ENCODE data around the gene SCN4B. TPM values are rescaled to one million over a fixed set of nuclear protein-coding genes. Genes with fewer than 3 reads are reported as not detected.

Gene SCN4B
- total and polyA plus RNA-seq, 10 of the 15 experiments (the other 5 are each of a cell fraction or from before 2014, with no cell fraction given): 0.01 to 0.49 (median 0.04) TPM; not detected in 5

GRCh38 chr11:118091690-118092089 is 60.9 kb downstream of the SCN4B start:
- ChIA-PET POLR2A (no interaction called here), RAD21 (ENCODE audit: unreplicated experiment) (no interaction called here), SMC1A (ENCODE audit: uncharacterized antibody, unreplicated experiment) (interaction anchor here (1.1 kb wide), 1 partner anchor 12 kb away, joined by 3 read pairs; no protein-coding TSS in a partner anchor), CTCF (interaction anchor here (0.7 to 1.0 kb wide), 2 partner anchors 12 to 160 kb away, joined by 3 read pairs; no protein-coding TSS in a partner anchor)
- no peak overlapping the region for H3K4me3 ChIP-seq
- H3K9ac ChIP-seq (ENCODE audit: control insufficient read depth, insufficient read depth, low read length): no peak overlapping the region
- BruUV-seq (replicated peaks): no TSS peak
- H2AFZ ChIP-seq (ENCODE audit: control insufficient read depth, low read depth, low read length): no peak overlapping the region
- intact Hi-C loops (cut with micrococcal nuclease; ENCODE audit: unreplicated experiment): no loop called here
- peaks cover 11% of the 10 kb centered on the region; the same call in 2 of the 3 replicates for H3K9me3 ChIP-seq (replicated peaks; ENCODE audit: control insufficient read depth, insufficient read depth, low read length)
- no peaks in the 10 kb centered on the region; the same call in 1 of the 2 replicates for H3K4me1 ChIP-seq (ENCODE audit: control insufficient read depth, insufficient read depth, low read length)
- in situ Hi-C loops (cut with MboI): no loop called here
- no peak overlapping the region for H3K4me2 ChIP-seq (ENCODE audit: control insufficient read depth, insufficient read depth)
- no peaks in the 10 kb centered on the region for H3K36me3 ChIP-seq (ENCODE audit: control insufficient read depth in 2 of 2, insufficient read depth in 2 of 2, low read length in 1 of 2)
- DNase-seq (ENCODE audit: low read depth, low spot score) (no peak), ATAC-seq (no peak), FAIRE-seq (no peak)
- WGBS (ENCODE audit: insufficient coverage, insufficient replicate concordance, low lambda C conversion rate, missing lambda C conversion rate): 48% methylated on average over 6 of the region's 6 CpGs
- no peaks in the 10 kb centered on the region for H4K20me1 ChIP-seq (ENCODE audit: control insufficient read depth, insufficient read depth)
- H3K27ac ChIP-seq (ENCODE audit: control insufficient read depth, insufficient read depth): no peak overlapping the region
- TF ChIP-seq GABPA (IDR thresholded peaks at IDR 0.05; ENCODE audit: low read depth): no peak
- H3K79me2 ChIP-seq (ENCODE audit: control insufficient read depth, insufficient read depth, low read length): no peaks in the 10 kb centered on the region
- H3K27me3 ChIP-seq (replicated peaks in 1 of 2; ENCODE audit: control insufficient read depth in 2 of 2, insufficient read depth in 2 of 2, low read length in 1 of 2): no peaks in the 10 kb centered on the region

- BruUV-seq (replicated peaks): no TSS peak
- CTCF ChIA-PET: interaction anchor here (0.8 kb wide), 1 partner anchor 25 kb away, joined by 3 read pairs; no protein-coding TSS in a partner anchor
Observed at GRCh38 chr11:118090545-118091162, 62.0 kb downstream of the SCN4B start.

More at GRCh38 chr11:118090545-118091162, 62.0 kb downstream of the SCN4B start:
- DNase-seq (ENCODE audit: low read depth, low spot score): no peak
- H3K27ac ChIP-seq (ENCODE audit: control insufficient read depth, insufficient read depth): no peak overlapping the region
- H3K27me3 ChIP-seq (replicated peaks in 1 of 2; ENCODE audit: control insufficient read depth in 2 of 2, insufficient read depth in 2 of 2, low read length in 1 of 2): no peaks in the 10 kb centered on the region
- no peak for TF ChIP-seq USF1 (IDR thresholded peaks at IDR 0.05; ENCODE audit: borderline replicate concordance, extremely low read length, insufficient read depth, low read depth, low read length)
- TF ChIP-seq SIX5 (IDR thresholded peaks at IDR 0.05; ENCODE audit: low read depth, low read length, severe bottlenecking): no peak
- TF ChIP-seq HDAC2 (IDR thresholded peaks at IDR 0.05): no peak
- no peak for TF ChIP-seq STAT3 (IDR thresholded peaks at IDR 0.05; ENCODE audit: low read depth, low read length)
- TF ChIP-seq MAX (IDR thresholded peaks at IDR 0.05; ENCODE audit: low read depth, low read length): no peak
- no peak for TF ChIP-seq ATF7 (IDR thresholded peaks at IDR 0.05; ENCODE audit: low read depth)
- no peak for TF ChIP-seq KAT2A (conservative IDR thresholded peaks at IDR 0.05; ENCODE audit: control insufficient read depth, low read depth, low read length)
- TF ChIP-seq ESRRA (IDR thresholded peaks at IDR 0.05; ENCODE audit: low read length): no peak
- no peak for TF ChIP-seq ZNF24 (IDR thresholded peaks at IDR 0.05)
- TF ChIP-seq TCF12 (IDR thresholded peaks at IDR 0.05; ENCODE audit: low read depth, low read length): no peak
- TF ChIP-seq NKRF (conservative IDR thresholded peaks at IDR 0.05): no peak
- no peak for TF ChIP-seq PAX8 (IDR thresholded peaks at IDR 0.05)
- TF ChIP-seq RELA (IDR thresholded peaks at IDR 0.05; ENCODE audit: borderline replicate concordance, partially characterized antibody): no peak
- no peaks in the 10 kb centered on the region; the same call in 1 of the 2 replicates for H3K4me1 ChIP-seq (ENCODE audit: control insufficient read depth, insufficient read depth, low read length)
- no peak overlapping the region for H3K4me2 ChIP-seq (ENCODE audit: control insufficient read depth, insufficient read depth)
- RAD21 ChIA-PET (ENCODE audit: unreplicated experiment): interaction anchor here (0.6 kb wide), 1 partner anchor 719 kb away, joined by 5 read pairs; no protein-coding TSS in a partner anchor
- SMC1A ChIA-PET (ENCODE audit: uncharacterized antibody, unreplicated experiment): interaction anchor here (1.1 kb wide), 1 partner anchor 11 kb away, joined by 3 read pairs; no protein-coding TSS in a partner anchor
- H3K79me2 ChIP-seq (ENCODE audit: control insufficient read depth, insufficient read depth, low read length): no peaks in the 10 kb centered on the region
- peaks cover 19% of the 10 kb centered on the region; the same call in 2 of the 3 replicates for H3K9me3 ChIP-seq (replicated peaks; ENCODE audit: control insufficient read depth, insufficient read depth, low read length)
- no peak overlapping the region for H2AFZ ChIP-seq (ENCODE audit: control insufficient read depth, low read depth, low read length)
- FAIRE-seq: no peak
- in situ Hi-C loops (cut with MboI) (no loop called here), intact Hi-C loops (cut with micrococcal nuclease; ENCODE audit: unreplicated experiment) (no loop called here)
- POLR2A ChIA-PET: no interaction called here
- no peak for ATAC-seq
- 28% methylated on average over 4 of the region's 7 CpGs for WGBS (ENCODE audit: insufficient coverage, insufficient replicate concordance, low lambda C conversion rate, missing lambda C conversion rate)
- H3K36me3 ChIP-seq (ENCODE audit: control insufficient read depth in 2 of 2, insufficient read depth in 2 of 2, low read length in 1 of 2): no peaks in the 10 kb centered on the region
- no peak overlapping the region for H3K9ac ChIP-seq (ENCODE audit: control insufficient read depth, insufficient read depth, low read length)
- no peaks in the 10 kb centered on the region for H4K20me1 ChIP-seq (ENCODE audit: control insufficient read depth, insufficient read depth)
- no peak overlapping the region for H3K4me3 ChIP-seq

Measured in GM12878 (cell line).